NCI-H774 (cell line): ENCODE measurements around the gene CSNK1G1.
"Not testable (repeated sequence)": the region's sequence is repeated elsewhere in the genome, so short reads cannot be mapped to it uniquely, and the experiment has no call there.

ENCODE experiments used
- DNase-seq: peaks from one replicate; lab custom pipeline; 2025; lab: John Stamatoyannopoulos, UW

CSNK1G1 gene

DNA sequence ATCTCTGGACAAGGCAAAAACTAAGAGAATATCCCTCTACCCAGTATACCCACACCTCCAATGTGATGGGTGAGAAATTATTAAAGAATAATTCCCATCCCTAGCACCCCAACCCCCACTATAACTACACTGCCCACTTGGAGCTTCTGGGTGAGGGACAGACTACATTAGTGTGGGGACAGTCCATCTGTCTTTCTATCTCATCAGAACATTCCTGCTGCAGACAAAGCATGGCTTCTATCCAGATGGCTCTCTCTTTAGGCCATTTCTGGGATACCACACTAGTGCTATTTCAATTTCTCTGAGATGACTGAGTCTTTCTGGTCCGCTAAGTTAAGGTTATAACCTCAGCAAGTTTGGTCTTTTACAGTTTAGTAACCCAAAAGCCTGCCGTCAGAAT, 6.6 kb downstream of the CSNK1G1 start:
- DNase-seq: no peak

DNA sequence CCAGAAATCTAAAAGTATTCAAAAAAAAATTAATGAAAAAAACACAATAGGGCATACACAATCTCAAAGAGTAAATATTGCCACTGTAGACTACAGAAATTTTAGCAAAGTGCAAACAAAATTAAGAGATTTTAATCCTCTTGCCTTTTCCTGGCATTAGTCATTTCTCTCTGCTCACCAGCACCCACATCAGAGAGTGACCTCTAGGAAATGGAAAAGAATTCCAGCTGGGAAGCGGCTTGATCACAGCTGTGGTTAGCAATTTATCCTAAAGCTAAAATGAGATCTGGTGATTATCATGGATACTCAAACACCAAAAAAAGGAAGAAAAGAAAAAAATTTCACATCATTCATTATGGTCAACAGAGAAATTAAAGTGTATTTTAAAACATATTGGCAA, 7.5 kb downstream of the CSNK1G1 start:
- DNase-seq: no peak

DNA sequence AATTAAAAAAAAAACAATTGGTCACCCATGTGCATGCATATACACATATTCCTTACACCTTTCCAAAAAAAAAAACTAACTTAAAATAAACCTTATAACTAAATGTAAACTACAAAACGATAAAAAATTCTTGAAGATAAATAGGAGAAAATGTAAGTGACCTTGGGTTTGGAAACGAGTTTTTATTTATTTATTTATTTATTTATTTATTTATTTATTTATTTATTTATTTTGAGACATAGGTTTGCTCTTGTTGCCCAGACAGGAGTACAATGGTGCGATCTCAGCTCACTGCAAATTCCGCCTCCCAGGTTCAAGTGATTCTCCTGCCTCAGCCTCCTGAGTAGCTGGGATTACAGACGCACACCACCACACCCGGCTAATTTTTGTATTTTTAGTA, 9.7 kb downstream of the CSNK1G1 start:
- not testable (repeated sequence) for DNase-seq

DNA sequence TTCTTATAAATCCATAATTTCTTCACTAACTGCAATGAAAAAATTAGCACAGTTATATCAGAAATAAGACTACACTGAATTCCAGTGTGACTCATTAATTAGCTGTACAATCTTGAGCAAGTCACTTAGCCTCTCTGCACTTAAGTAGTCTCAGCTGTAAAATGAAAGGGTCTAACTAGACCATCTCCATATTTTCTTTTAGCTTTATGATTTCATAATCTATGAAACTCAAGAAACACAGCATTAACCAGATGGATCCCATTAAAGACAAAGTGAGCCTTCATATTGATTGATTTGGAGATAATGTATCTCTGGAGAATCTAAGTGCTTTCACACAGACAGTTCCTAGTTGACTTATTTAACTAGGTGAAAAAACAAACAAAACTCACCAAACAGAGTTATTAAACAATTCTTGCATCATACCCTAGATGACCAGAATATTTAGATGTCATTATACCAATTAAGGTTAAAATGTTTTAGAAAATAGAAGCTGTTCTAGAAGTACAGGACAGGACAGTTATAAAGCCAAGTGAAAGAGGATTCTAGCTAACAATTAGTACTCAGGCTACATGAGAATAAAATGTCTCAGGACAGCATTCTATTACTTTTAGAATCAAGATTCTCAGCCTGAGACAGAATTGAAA, 11.2 kb downstream of the CSNK1G1 start:
- DNase-seq: no peak

DNA sequence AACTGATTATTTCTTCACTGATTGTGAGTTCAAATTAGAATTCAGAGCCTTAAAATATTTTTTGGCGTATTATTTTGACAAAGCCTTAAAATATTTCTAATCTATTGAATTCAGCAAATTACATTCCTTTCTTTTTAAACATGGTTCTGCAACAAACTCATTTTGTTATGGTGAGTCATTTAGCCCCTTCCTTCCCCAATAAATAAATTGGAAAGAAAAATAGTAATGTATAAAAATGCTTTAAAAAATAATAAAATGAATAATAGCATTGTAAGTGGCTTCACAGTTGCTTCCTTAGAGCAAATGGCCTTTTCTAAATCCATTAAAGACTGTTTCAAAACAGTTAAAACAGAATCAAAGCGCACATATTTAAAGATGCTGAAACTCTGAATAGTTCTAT, 12.1 kb downstream of the CSNK1G1 start:
- DNase-seq: no peak

DNA sequence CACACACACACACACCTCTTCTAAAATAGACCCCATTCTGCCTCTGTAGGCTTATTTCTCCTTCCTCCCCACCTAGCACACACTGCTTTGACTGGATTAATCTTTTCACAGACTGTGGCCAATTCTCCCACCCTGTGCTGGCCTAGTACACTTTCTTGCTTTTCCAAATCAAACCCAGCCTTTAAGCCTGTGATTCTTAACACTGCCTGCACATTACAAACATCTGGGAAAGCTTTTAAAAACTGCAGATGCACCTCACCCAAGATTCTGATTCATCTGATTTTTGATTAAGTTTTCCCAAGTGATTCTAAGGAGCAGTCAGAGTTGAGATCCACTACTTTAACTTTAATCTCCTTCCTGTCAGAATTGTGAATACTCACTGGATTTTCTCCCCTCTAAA, 12.8 kb downstream of the CSNK1G1 start:
- DNase-seq: no peak

DNA sequence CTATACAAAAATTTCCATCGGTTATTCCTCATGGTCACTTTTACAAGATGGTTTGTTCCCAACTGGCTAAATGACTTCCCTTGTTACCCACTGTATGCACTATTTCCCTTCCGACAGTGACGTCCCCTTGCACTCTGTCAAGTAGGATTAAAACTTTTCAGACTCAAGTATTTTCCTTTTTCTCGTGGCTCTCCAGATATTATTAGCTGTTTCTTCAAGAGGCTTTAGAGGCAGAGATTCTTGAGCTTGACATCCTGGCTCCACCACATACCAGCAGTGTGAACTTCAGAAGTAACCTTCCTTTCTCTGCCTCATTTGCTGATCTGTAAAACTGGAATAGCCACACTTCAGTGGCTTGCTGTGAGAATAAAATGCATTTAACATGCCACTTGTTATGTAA, 14.0 kb downstream of the CSNK1G1 start:
- no peak for DNase-seq

DNA sequence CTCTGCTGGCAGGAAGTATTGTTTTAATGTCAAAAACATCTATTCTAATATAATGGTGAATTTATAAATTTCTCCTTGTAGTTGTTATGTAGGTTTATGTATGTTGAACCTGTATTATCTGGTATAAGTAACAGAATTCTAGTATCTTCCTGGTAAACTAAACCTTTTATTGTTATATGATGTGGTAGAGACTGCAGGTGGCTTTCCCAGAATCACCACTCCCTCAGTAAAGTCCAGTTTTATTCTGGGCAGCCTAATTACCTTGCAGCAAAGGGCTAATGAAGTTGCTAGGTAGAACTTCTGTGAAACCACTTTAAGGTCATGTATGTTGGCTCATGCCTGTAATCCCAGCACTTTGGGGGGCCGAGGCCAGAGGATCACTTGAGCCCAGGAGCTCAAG, 15.6 kb downstream of the CSNK1G1 start:
- no peak for DNase-seq

DNA sequence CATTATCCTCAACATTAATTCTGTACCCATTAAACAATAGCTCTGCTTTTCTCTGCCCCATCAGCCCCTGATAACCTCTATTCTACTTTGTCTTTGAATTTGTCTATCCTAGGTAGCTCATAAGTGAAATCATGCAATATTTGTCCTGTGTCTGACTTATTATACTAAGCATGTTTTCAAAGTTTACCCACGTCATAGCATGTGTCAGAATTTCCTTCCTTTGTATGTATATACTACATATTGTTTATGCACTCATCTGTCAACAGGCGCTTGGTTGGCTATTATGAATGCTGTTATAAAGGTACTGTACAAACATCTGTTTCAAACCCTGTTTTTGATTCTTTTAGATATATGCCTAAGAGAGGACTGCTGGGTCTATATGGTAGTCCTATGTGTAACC, 18.2 kb downstream of the CSNK1G1 start:
- no peak for DNase-seq

DNA sequence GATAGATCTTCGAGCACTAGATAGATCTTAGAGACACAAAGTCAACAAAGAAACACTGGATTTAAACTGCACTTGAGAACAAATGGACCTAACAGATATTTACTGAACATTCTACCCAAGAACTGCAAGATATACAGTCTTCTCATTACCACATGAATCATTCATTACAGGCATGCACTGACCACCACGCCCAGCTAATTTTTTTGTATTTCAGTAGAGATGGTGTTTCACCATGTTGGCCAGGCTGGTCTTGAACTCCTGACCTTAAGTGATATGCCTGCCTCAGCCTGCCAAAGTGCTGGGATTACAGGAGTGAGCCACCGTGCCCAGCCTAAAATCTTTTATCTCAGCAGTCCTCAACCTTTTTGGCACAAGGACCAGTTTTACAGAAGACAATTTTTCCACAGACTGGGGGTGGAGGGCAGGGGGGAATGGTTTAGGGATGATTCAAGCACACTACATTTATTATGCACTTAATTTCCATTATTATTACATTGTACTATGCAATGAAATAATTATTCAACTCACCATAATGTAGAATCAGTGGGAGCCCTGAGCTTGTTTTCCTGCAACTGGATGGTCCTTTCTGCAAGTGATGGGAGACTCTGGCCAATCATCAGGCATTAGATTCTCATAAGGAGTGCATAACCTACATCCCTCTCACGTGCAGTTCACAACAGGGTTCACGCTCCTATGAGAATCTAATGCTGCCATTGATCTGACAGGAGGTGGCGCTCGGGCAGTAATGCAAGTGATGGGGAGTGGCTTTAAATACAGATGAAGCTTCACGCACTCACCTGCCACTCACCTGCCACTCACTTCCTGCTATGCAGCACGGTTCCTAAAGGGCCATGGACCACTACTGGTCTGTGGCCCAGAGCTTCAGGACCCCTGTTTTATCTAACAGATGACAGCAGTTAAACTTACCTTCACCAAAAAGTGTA, 21.7 kb downstream of the CSNK1G1 start:
- no peak for DNase-seq

DNA sequence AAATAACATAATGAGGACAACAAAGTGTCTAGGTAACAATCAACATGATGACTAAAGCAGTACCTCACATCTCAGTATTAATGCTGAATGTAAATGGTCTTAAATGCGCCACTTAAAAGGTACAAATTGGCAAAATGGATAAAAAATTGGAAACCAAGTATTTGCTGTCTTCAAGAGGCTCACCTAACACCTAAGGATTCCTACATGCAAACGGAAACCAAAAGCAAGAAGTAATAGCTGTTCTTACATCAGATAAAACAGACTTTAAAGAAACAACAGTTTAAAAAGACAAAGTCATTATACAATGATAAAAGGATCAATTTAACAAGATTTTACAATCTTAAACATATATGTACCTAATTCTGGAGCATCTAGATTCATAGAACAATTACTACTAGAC, 22.5 kb downstream of the CSNK1G1 start:
- DNase-seq: no peak

DNA sequence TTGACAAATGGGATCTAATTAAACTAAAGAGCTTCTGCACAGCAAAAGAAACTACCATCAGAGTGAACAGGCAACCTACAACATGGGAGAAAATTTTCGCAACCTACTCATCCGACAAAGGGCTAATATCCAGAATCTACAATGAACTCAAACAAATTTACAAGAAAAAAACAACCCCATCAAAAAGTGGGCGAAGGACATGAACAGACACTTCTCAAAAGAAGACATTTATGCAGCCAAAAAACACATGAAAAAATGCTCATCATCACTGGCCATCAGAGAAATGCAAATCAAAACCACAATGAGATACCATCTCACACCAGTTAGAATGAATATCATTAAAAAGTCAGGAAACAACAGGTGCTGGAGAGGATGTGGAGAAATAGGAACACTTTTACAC, 24.3 kb downstream of the CSNK1G1 start:
- not testable (repeated sequence) for DNase-seq

DNA sequence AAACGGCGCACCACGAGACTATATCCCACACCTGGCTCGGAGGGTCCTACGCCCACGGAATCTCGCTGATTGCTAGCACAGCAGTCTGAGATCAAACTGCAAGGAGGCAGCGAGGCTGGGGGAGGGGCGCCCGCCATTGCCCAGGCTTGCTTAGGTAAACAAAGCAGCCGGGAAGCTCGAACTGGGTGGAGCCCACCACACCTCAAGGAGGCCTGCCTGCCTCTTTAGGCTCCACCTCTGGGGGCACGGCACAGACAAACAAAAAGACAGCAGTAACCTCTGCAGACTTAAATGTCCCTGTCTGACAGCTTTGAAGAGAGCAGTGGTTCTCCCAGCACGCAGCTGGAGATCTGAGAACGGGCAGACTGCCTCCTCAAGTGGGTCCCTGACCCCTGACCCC, 29.0 kb downstream of the CSNK1G1 start:
- not testable (repeated sequence) for DNase-seq

DNA sequence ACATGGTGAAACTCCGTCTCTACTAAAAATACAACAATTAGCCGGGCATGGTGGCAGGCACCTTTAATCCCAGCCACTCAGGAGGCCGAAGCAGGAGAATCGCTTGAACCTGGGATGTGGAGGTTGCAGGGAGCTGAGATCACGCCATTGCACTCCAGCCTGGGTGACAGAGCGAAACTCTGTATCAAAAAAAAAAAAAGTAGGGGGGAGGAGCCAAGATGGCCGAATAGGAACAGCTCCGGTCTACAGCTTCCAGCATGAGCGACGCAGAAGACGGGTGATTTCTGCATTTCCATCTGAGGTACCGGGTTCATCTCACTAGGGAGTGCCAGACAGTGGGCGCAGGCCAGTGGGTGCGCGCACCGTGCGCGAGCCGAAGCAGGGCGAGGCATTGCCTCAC, 29.5 kb downstream of the CSNK1G1 start:
- not testable (repeated sequence) for DNase-seq

DNA sequence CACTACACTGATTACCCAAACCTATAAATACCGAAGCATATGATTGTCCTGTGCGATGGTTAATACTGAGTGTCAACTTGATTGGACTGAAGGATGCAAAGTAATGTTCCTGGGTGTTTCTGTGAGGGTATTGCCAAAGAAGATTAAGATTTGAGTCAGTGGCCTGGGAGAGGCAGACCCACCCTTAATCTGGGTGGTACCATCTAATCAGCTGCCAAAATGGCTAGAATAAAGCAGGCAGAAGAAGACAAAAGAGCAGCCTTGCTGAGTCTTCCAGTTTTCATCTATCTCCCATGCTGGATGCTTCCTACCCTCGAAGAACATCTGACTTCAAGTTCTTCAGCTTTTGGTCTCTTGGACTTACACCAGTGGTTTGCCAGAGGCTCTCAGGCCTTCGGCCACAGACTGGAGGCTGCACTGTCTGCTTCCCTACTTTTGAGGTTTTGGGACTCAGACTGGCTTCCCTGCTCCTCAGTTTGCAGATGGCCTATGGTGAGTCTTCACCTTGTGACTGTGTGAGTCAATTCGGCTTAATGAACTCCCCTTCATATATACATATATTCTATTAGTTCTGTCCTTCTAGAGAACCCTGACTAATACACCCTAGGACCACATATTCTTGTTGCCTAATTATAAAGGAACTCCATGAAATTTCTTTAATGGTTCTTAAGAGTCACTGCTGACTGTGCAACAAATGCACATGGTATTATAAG, 31.7 kb downstream of the CSNK1G1 start:
- no peak for DNase-seq

DNA sequence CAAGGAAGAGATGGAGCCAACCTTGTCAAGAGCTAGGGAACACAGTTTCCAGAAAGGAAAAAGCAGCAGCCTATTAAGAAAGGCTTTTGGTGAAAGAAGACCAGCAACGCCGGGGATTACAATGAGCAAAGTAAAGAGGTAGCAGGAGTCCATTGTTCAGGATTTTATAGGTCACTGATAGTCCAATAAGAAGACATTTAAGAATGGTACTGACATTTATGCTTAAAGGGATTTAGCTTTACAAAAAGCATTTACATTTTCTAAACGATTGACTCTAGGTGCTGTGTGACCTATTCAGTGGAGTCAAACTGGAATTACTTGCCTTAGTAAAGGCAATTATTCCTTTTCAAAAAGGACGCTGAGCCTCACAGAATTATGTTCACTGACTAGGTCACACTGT, 40.8 kb downstream of the CSNK1G1 start:
- no peak for DNase-seq

DNA sequence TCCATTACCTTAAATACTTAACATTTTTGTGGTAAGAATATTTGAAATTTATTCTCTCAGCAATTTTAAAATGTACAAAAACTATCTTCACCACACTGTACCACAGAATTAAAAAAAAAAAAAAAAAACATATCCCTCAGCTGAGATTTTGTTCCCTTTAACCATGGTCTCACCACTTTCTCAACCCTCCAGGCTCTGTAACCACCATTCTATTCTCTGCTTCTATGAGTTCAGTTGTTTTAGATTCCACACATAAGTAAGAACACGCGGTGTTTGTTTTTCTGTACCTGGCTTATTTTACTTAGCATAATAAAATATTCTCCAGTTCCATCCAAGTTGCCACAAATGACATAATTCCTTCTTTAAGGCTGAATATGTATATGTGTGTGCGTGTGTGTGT, 41.5 kb downstream of the CSNK1G1 start:
- DNase-seq: no peak

DNA sequence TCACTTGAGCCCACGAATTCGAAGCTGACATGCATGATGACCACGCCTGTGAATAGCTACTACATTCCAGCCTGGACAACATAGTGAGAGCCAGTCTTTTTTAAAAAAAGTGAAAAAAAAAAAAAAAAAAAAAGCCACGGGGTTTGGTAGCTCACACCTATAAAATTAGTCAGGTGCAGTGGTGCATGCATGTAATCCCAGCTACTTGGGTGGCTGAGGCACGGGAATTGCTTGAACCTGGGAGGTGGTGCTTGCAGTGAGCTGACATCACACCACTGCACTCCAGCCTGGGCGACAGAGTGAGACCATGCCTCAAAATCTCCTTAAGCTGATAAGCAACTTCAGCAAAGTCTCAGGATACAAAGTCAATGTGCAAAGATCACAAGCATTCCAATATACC, 44.4 kb downstream of the CSNK1G1 start:
- DNase-seq: no peak

DNA sequence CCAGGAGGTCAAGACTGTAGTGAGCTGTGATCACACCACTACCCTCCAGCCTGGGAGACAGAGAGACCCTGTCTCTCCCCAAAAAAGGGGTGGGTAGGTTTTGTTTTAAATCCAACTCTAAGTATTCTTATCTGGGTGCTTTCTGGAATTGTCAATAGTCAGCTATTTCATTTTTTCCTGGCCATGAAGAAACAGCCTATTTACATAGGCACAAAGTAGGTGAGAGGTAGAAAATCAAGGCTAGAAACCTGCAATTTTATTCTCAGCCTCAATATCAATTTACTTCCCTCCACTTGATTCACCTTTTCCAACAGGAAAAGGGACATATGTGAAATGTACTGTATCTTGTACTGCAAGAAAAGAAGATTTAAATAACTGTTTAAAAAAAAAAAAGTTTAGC, 45.9 kb downstream of the CSNK1G1 start:
- DNase-seq: no peak

DNA sequence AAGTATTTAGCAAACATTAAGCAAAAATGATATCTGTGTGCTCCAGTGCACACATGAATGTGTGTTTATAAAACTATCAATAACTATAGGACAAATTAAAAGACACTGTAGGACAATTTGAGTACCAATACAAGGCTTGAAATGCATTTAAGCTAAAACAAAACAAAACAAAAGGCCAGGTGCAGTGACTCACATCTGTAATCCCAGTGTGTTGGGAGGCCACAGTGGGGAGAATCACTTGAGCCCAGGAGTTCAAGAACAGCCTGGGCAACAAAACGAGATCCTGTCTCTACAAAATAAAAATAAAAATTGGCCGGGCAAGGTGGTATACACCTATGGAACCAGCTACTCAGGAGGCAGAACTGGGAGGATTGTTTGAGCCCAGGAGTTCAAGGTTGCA, 50.7 kb downstream of the CSNK1G1 start:
- DNase-seq: no peak

DNA sequence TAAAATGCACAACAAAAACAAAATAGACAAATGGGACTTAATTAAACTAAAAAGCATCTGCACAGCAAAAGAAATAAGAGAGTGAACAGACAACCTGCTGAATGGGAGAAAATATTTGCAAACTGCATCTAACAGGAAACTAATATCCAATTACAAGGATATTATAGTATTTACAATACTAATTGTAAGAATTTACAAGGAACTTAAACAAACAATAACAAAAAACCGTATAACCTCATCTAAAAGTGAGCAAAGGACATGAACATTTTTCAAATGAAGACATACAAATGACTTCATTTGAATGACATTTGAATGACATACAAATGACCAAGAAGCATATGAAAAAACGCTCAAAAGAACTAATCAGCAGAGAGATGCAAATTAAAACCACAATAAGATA, 66.4 kb downstream of the CSNK1G1 start:
- no peak for DNase-seq

DNA sequence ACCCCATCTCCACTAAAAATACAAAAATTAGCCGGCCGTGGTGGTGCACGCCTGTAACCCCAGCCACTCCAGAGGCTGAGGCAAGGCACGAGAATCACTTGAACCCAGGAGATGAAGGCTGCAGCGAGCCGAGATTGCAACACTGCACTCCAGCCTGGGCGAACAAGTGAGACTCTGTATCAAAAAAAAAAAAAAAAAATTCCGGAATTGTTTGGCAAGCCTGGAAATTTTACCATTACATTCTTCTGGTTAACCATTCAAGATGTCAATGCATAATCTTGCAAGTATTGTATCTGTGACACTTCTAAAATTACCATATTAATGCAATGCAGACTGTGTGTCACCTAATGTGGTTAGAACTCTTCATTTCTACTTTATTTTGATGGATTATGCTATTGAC, 67.0 kb downstream of the CSNK1G1 start:
- no peak for DNase-seq

DNA sequence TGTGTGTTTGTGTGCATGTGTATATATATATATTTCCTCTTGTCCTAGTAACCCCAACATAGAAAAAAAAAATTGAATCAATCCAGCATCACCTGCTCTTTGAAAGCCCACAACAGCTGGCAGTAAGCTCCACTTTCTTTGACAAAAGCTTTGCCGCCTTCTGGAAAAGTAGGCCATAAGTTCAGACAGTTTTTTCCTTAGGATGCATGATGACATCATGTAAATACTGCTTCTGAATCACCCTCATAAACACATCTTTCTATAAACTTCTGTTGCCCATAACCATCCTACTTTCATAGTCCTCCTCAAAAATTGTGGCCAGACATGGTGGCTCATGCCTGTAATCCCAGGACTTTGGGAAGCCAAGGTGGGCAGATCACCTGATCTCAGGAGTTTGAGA, 67.4 kb downstream of the CSNK1G1 start:
- DNase-seq: no peak
